Heart left ventricle (tissue), 13 donors: ENCODE measurements around the gene TPI1.

ENCODE experiments used
- CTCF ChIP-seq, 12 donors: fragments of 200-600 bp; sonication (generic) in 4 of 12; IDR thresholded peaks; one replicate each; pipeline versions ENCODE4 v1.5.0 to v1.8.0; 2018 to 2022; ENCODE audit warnings: antibody characterized with exemption in 12 of 12, mild to moderate bottlenecking in 5 of 12
- POLR2A ChIP-seq, 2 donors: fragments of 450-650 bp; IDR thresholded peaks; one replicate each; pipeline ENCODE4 v1.6.1; 2017; ENCODE audit warnings: antibody characterized with exemption in 2 of 2, mild to moderate bottlenecking in 2 of 2, moderate library complexity in 2 of 2
- donor health status: ischemic (EF 13 %, LVEDD 7.1; RV severe dilation, severe dysfunction).
- donor health status: DM: no; HTN: yes; CAD: no.
- donor health status: DM: no; HTN: no; CAD: no.
- donor health status: ischemic (EF 25% LVEDD 6.9; RV normal size, moderate dysfunction).
- donor health status: ischemic (EF 25% LVEDD 5.7; RV mildly dilated, moderate dysfunction).
- donor health status: ischemic (EF 35%, LVEDD 5.7; RV mildly dilated, moderate dysfunction).
- donor health status: nonischemic (EF 11% LVEDD 7.7; RV severe dilation, severe dysfunction).
- donor health status: DM: yes; HTN: yes; CAD: no.
- donor health status: PGD.
- donor health status: ischemic (EF 29% LVEDD 5.4; RV normal size, mild dysfunction).
- donor health status: nonischemic (EF 23%, LVEDD 6.1; RV moderate dilation, normal function).

GRCh38 chr12:6831450-6831995, 35.8 kb upstream of the TPI1 start:
- TF ChIP-seq CTCF (IDR thresholded peaks at IDR 0.05) (no peak), POLR2A (IDR thresholded peaks at IDR 0.05) (no peak)
